Measurements from ENCODE around the gene EEF1AKMT3.

The EEF1AKMT3 gene

DNA sequence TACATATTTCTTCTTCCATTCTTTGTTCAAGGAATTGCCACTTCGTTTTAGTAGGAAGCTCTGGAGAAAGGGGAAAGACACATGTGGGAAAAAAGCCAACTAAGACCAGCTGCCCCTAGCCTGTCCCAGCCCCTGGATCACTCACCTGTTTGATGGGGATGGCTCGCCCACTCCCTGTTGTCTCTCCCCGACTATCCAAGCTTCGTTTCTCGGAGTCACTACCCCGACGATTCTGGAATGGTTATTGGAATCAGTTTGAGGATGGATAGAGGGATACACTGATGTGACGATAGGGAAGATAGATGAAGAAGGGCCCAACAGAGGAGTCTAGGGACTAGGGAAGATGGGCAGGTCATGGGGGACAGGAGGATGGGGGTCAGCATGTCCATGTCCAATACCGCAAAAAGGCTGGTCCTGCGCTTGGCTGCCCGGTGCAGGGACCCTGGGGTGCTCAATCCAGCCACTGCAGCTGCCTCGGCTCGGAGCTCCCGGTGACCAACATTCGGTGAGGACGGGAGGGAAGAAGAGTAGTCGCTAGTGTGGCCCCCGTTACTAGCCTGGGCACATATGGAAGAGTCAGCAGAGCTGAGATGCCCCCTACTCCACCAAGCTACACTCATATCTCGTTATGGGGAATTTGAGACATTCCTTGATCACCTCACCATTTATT is 40.9 kb upstream of the EEF1AKMT3 start:
- in situ Hi-C loops (cut with HindIII; ENCODE audit: low sequenced_read_pairs) = no loop called here
- no peak overlapping the region for H3K4me3 ChIP-seq (ENCODE audit: low read depth, low read length)
- DNase-seq (ENCODE audit: low read depth, low spot score) = no peak
- TF ChIP-seq, protein P1, sequence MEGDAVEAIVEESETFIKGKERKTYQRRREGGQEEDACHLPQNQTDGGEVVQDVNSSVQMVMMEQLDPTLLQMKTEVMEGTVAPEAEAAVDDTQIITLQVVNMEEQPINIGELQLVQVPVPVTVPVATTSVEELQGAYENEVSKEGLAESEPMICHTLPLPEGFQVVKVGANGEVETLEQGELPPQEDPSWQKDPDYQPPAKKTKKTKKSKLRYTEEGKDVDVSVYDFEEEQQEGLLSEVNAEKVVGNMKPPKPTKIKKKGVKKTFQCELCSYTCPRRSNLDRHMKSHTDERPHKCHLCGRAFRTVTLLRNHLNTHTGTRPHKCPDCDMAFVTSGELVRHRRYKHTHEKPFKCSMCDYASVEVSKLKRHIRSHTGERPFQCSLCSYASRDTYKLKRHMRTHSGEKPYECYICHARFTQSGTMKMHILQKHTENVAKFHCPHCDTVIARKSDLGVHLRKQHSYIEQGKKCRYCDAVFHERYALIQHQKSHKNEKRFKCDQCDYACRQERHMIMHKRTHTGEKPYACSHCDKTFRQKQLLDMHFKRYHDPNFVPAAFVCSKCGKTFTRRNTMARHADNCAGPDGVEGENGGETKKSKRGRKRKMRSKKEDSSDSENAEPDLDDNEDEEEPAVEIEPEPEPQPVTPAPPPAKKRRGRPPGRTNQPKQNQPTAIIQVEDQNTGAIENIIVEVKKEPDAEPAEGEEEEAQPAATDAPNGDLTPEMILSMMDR (IDR thresholded peaks at IDR 0.05; ENCODE audit: low read depth, low read length) = no peak

DNA sequence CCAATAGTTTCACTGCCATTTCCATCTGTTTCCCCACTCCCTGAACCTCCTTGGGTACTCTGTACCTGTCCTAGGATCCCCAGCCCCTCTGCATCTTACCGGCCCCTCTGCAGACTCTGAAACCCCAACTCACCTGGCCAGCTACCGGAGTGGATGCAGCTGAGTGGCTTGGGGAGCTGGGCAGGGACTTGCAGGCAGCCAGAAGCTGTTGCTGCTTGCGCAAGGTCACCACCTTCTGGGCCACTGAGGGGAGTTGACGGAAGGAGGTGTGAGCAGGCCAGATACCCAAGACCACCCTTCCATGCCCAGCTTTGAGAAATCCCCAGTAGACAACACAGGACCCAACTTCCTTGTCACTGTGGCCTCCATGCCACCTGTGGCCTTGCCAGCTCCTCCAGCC is 40.1 kb upstream of the EEF1AKMT3 start:
- no peak overlapping the region for H3K4me3 ChIP-seq (ENCODE audit: low read depth, low read length)
- in situ Hi-C loops (cut with HindIII; ENCODE audit: low sequenced_read_pairs) = no loop called here
- TF ChIP-seq, protein P1 (IDR thresholded peaks at IDR 0.05; ENCODE audit: low read depth, low read length) = no peak
- DNase-seq (ENCODE audit: low read depth, low spot score) = no peak

DNA sequence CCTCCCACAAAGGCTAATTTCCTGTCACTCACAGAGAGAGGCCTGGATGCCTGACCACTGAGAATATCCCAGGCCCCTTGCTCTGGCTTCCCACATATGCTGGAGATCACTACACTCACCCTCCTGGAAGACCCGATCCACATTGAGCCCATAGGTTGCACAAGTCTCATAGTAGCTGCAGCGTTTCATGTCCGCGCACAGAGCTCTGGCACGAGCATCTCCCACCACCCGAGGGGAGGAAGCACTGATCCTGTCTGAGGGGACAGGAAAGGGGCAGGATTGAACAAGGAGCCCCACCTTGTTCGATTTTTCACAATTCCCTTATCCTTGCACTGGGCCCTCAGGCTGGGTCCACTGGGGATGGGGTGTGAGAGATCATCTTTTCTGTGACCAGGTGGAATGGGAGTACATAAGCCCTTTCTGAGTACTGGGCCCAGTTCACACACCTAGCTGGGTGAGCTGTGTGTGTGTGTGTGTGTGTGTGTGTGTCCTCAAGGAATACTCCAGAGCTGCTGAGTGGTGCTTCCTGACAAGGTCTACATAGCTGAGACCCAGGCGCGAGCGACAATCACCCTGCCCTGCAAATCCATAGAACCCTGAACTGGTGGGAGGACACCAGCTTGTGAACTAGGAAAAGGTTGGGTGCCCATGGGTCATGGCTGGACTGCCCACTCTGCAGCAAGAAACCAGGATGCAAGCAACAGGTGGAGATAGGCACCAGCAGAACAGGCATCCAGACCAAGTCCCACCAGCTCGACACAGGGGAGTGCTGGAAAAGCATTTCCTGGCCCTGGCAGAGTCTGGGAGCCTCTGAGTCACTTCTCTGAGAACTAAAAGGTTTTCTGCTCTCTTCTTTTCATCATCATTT is 39.5 kb upstream of the EEF1AKMT3 start:
- no peak overlapping the region for H3K4me3 ChIP-seq (ENCODE audit: low read depth, low read length)
- in situ Hi-C loops (cut with HindIII; ENCODE audit: low sequenced_read_pairs) = no loop called here
- DNase-seq (ENCODE audit: low read depth, low spot score) = no peak
- TF ChIP-seq, protein P1 (IDR thresholded peaks at IDR 0.05; ENCODE audit: low read depth, low read length) = no peak

- no peak overlapping the region for H3K4me3 ChIP-seq (ENCODE audit: low read depth, low read length)
- TF ChIP-seq, protein P1 (IDR thresholded peaks at IDR 0.05; ENCODE audit: low read depth, low read length) = no peak
- in situ Hi-C loops (cut with HindIII; ENCODE audit: low sequenced_read_pairs) = no loop called here
- DNase-seq (ENCODE audit: low read depth, low spot score) = no peak
Measured at GRCh38 chr12:57733928-57734327, 38.5 kb upstream of the EEF1AKMT3 start.

- no peak for DNase-seq (ENCODE audit: low read depth, low spot score)
- no peak overlapping the region for H3K4me3 ChIP-seq (ENCODE audit: low read depth, low read length)
- TF ChIP-seq, protein P1 (IDR thresholded peaks at IDR 0.05; ENCODE audit: low read depth, low read length) = no peak
- in situ Hi-C loops (cut with HindIII; ENCODE audit: low sequenced_read_pairs) = no loop called here
Measured at GRCh38 chr12:57734591-57734990, 37.8 kb upstream of the EEF1AKMT3 start.

DNA sequence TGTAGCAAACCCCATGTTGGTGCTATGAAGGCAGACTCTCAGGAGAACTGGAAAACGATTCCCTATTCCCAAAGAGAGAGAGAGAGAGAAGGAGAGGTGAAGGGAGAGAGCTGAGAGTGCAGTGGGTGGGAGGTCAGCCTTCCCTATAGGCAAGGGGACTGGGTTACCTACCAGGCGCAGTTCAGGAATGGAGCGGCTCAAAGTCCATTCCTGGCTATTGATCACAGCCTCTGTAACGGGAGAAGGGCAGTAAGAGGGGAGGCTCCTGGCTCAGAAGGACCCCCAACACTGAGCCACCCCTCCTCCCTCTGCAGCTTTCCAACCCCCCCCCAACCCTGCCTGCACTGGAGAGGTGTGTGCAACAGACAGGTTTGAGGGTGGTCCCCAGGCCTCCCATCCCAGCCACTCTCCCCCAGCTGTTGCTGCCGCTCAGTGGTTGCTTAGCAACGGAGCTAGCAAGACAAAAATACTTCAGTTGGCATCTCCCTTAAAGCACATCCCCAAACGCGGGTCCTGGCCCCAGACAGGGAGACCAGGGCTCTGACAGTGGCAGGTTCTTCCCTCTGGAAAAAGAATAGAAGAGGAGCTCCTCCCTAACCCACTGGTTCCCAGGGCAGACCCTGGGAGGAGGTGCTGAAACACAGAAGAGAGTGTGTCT is 37.1 kb upstream of the EEF1AKMT3 start:
- no peak overlapping the region for H3K4me3 ChIP-seq (ENCODE audit: low read depth, low read length)
- in situ Hi-C loops (cut with HindIII; ENCODE audit: low sequenced_read_pairs) = no loop called here
- DNase-seq (ENCODE audit: low read depth, low spot score) = no peak
- TF ChIP-seq, protein P1 (IDR thresholded peaks at IDR 0.05; ENCODE audit: low read depth, low read length) = no peak

Data from astrocyte of the spinal cord (primary cell).